SW480 (cell line): Measurements from ENCODE around the gene SIAE.

Experiments
- DNase-seq: peaks from one replicate; pipeline ENCODE4 v3.0.0-alpha.2; 2016; ENCODE audit warnings: low spot score

SIAE gene

DNA sequence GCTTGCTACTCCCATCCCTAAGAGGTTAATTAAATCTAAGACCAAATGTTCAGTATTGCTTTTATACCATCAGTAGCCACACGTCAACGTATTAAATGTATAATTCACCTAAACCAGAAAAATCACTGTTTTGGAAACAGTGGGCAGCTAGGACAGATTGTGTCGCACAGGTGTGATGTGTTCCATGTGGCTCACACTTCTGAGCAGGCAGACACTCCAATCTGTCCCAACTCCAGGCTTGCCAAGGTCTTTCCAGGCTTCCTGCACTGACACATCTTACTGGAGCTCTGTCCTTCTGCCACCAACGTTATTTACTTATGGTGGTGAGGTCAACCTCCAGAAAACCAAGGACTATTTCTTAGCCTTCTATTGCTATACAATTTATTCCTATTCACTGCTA lies 11.4 kb downstream of the SIAE start:
- no peak for DNase-seq

DNA sequence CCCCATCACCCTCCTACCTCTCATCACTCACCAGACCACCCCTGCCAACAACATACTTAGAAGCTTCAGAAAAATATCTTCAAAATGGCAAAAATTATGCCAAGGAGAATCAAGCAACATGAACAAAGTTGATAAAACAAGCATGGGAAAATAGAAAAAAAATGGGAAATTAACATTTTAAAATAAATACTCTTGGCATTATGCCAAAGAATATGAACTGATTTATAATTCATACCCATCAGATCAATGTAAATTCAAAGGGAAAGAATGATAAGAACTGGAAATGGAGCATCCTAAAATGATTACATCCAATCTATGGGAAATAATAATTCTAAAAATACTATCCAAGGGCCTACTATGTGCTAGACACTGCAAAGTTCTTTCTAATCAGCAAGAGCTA lies 12.0 kb downstream of the SIAE start:
- no peak for DNase-seq

DNA sequence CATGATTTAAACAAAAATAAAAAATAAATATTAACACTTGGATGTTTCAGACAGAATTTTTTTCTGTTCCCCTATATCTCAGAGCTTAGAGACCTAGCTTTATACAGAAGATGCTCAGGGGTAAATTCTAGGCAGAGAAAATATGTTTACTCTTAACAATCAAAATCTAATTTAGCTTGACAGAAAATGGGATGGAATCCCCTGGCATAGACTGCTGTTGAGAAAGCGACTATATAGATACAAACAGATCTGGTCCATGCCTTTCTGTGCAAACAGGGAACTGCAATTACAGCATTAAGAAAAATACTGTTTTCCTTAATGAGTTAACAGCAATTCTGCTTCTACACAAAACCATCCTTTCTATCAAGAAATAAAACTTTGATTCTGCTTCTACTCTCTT lies 14.6 kb downstream of the SIAE start:
- DNase-seq, result no peak

DNA sequence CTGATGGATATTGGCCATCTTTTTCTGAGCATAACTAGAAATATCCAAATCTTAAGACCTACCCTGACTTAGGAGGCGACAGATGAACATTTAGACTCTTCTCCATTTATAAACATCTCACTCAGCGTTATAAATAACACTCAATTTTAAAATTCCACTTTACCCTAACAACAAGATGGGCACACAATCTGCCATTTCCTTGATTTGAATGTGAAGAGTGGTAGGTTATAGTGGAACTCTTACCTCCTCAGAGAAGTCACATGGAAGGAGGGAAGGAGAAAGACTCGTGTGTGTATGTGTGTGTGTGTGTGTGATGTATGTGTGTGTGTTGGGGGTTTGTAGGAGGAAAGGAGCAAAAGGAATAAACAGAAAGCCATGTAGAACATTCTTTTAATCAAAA lies 15.0 kb downstream of the SIAE start:
- DNase-seq, result no peak

DNA sequence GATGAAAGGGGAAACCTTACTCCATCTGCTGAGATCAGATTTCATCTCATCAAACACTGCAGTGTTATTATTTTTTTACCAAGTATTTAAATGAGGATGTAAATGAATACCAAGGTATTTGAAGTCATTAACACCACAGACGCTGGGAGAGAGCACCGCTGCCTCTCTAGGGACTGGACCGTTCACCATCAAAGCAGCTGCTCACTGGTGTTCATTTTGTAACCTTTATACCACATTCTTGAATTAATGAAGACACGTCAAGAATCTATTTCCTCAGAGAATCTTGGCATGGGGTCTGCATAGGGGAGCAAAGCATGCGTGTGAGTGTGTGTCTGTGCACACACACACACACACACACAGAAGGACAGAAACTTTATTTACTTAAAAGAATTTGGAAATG lies 15.6 kb downstream of the SIAE start:
- DNase-seq, result no peak

DNA sequence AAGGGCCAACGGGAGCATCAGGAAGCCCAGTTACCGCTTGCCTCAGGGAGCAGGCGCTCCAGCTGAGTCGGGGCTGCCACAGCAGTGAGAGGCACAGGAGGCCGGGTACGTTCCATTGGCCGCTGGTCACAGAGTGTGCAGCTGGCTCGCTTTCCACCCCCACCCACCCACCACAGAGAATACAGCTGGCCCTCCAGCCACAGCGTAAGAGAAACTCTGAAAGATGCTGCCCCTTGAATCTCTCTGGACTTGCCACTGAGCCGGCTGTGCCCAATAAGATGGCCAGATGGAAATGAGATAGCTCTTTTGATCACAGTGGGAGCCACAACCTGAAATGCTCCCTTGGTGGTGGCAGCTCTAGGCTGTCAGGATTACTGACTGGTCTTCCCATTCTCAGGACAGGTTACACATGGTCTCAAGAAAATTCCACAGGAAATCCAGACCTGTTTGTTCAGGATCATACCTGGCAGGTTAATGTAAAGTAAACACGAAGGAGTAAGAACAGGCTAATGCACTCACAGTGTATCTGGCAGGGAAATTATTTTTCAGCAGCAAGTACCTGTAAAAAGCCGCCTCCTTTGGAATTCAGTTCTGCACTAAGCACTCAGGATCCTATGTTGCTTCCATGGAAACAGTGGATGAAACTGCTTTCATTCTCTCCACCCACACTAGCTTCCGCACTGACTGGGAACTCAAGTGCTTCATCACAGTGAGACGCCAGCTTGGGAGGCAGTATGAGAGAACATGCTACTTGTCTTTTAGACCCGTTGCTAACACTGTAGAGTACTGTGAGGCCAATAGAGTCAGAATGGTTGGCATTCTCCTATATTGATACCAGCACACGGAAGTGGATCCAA lies 16.5 kb downstream of the SIAE start:
- DNase-seq, result no peak

DNA sequence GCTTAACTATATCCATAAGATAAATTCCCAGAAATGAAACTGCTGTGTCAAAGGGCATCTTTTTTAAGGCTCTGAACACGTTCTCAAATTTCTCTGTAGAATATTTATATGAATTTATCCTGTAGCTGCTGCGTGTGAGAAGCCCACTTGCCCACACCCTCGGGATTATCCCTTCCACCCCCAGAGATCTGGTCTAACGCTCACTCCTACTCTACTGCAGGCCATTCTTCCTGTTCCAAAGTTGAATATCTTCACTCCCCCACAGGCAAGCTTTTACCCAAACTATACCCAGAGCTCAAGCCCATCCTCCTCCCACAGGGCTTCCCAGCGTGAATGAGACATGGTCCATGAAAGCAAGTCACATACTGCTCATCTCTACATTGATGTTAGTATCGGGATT lies 24.9 kb downstream of the SIAE start:
- DNase-seq, result no peak

DNA sequence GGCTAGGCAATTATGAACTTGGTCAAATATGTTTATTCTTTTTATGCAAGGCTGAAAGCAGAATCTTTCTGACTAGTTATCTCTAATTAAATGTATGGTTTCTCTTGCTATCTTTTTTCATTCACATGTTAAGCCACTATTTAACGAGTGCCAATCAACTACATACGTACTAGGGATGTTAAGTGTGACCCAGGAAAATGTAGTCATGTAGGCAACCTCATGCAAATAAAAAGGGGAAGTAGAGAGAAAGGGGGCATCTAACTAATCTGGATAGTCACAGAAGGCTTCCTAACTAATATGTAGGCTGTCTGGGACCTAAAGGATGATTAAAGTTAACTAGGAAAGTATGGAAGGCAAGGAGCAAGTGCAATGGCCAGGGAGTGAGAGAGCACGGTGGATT lies 27.4 kb downstream of the SIAE start:
- no peak for DNase-seq

DNA sequence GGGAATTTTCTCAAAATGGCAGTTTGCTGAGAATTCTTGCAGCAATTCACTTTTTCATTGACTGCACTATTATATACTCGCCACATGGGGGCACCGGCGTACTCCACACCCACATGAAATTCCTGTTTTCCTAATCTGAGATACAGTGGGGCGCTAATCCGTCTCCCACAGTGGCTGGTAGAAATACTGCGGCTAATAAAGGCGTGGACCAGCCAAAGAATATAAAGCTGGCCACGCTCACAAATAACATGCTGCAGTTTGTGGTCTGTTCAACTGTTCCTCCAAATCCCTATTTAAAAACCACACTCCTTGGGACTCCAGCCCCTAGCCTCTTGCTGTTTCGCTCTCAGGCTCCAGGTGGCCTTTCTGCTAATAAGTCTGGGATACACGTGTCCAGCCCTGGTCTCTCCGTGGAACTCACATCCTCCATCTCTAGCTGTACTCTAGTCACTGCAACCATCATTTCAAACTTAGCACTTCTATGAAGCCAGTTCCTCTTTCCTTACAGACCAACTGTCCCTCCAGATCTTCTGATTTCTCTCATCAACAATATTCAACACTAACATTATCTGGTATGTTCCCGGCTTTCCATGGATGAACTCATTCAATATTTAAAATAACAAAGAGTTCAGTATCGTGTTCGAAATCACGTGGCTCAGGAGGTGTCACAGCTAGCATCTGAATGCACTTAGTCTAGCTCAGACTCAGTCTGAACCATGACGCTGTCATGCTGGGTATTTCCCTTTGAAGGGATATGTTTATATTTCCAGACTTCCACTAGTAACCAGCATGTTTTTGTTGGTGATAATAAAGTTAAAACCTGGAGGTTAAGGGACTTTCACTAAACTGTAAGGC lies 28.9 kb downstream of the SIAE start:
- DNase-seq, result peak; percentile 71

DNA sequence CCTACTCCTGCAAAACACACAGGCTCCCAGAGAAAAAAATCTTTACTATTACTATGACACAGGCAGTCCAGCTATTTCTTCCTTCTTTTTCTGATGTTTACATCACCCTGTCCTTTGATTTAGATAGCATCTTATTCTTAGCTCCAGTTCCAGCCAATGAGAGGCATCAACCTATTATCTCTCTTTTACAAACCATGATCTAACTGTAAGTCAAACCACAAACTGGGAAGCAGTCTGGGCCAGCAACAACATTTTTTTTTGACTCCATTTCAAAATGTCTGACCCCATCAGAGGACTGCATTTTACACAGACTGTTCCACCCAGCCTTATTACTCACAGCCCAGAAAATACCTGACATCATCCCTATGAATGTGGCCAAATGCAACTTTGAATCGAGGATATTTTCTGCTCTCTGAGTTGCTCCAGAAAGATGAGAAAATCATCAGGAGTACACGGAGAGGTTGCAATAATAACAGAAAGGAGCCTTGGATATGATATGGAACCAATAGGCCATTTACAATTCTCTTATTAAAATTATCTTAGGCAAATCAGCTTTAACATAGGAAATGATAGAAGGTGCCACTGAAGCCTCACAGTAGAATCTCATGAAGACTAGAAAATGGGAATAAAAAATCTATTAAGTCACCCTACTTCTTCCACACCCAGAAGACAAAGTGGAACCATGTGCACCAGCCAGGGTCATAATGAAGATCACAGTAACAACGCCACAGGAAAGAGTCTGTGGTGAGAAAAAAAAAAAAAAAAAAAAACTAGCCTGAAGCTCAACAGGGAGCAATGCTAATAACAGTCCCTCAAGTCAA lies 29.7 kb downstream of the SIAE start:
- no peak for DNase-seq

DNA sequence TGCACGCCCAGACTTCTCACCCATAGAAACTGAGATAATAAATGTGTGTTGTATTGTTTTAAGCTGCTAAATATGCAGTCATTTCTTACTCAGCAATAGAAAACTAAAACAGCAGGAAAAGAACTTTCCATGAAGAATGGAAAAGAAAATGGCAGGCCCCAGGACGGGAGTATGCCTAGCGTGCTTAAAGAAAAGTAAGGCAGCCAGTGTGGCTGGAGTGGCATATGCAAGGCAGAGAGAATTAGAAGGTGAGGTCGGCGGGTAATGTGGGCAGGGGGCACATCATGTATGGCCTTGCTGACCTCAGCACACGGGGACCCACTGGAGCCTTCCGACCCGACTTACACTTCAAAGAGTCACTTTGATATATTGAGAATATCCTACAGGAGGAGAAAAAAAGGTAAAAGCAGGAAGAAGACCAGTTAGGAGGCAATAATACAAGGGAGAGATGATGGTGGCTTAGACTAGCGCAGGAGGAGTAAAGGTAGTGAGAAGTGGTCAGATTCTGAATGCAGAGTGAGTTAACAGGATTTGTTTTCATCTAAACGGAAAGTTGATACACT lies 30.4 kb downstream of the SIAE start:
- DNase-seq, result no peak

DNA sequence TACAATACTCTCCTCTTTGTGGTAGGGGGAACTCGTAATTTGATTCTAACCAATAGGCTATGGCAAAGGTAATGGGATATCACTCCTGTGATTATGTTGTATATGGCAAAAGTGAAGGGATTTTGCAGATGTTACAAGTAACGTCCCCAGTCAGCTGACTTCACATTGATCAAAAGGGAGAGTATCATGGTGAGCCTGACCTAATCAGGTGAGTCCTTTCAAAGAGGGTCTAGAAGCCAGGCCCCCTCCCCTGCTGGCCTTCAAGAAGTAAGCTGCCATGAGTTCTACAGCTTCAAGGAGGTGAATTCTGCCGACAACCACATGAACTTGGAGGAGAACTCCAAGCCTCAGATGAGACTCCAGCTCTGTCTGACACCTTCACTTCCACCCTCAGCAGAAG lies 30.9 kb downstream of the SIAE start:
- no peak for DNase-seq

DNA sequence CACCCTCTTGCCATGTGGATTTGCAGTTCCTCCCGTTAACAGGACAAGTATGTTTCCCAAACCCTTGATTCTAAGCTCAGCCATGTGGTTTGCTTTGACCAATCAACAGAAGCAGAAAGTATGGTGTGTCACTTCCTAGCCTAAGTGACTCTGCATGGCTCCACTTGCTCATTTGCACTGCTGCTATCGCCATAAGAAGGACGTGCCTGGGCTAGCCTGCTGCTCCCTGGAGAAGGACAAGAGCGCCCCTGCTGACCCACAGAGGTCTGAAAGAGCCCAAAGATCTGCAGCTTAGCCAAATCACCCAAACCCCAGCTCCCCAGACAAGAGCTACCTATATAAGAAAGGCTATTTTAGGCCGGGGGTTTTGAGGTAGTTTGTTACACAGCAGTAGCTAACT lies 32.9 kb downstream of the SIAE start:
- no peak for DNase-seq

DNA sequence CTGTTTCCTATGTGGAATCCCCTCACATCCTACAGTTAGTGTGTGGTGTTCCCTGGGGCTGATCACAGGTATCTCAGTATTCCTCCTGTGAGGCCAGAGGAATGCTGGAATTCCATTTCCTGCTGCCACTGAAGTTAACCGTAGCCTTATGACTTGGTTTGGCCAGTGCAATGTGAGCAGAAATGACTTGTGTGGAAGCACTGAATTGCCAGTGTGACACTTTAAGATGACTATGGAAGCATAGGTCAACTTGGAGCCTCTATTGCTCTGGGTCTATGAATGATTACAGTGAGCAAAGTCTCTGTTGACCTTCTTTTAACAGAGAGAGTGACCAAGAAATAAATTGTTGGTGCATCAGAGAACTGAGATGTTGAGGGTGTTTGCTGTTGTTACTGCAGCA lies 34.4 kb downstream of the SIAE start:
- no peak for DNase-seq

DNA sequence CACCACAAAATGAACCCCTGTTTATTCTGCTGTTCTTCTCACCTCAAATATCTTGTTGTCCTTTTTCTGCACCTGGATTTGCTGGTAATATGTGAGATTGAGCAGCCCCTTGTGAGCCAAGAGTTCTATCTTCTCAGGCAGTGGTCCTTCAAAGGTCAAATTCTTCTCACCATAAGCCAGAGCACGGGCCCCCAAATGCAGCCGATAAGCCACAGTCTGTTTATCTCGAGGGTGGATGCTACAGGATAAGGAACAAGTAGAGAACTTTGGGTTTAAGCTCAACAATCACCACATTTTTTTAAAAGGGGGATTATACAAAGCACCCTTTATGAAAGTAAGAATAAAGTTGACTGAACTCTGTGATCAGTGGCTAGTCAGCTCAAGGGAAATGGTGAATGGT lies 35.0 kb downstream of the SIAE start:
- no peak for DNase-seq

DNA sequence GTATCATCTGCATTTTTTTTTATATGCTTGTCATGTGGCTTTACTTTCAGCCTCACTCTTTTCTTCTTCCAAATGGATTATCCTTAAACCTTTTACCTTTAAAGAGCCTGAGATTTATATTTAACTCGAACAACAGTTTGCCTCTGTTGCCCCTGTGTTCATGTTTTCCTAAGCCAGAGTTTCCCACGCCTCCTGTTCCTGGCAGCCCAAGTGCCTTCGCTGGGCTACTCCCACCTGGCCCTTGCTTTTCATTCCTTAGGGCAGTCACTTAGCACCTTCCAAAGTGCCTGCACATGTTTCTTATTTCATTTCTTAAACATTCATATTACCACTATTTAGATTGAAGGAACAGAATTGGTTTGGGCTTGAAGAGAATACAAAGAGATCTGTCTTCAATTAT lies 37.6 kb downstream of the SIAE start:
- DNase-seq, result no peak

DNA sequence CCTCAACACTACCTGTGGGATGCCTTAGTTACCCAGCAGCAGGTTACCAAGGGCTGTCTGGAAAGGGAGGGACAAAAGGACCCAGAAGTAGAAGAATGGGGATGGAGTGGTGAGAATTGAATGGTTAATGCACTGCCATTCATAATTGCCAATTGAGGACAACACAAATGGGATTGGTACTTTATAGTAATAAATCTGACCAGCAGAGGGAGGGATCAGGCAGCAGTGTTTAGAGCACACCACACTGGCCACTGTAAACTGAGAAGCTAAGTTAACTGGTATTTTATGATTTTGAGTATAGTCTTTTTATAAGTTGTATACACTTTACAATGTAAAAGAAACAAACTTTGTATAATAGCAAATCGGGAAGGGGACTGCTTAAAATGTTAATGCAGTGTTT lies 40.2 kb downstream of the SIAE start:
- DNase-seq, result peak; percentile 7

DNA sequence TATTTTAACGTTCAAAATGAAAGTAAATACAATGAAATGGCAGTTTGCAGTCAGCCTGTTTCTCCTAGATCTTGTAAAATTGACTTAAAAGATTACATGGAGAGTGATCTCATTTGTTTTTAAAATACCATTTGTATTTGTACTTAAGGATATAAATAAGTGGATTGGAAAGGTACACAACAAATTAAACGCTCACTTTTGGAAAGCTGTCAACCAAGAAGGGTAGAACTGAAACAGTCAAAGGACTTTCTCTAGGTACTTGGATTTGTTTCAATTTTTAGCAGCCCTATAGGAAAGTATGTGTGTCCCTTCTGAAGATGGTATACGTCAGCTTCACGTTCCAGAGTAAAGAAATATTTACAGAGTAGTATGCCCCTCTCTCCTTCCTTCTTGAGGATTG lies 43.6 kb downstream of the SIAE start:
- no peak for DNase-seq

DNA sequence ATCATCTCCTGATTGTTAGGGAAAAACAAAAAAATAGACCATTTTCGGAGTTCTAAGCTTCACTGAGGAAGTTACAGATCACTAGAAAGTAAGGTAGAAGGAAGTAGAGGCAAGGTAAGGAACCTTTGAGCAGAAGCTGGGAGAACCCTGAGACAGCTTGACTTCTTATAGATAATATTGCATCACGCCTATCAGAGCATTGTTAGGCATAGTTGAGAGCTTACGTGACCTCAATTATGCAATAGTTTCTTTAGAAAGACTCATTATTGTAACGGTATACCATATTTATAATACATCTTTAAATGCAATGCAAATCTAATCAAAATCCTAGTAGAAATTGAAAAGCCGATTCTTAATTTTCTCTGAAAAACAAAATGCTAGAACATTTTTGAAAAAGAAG lies 46.0 kb downstream of the SIAE start:
- DNase-seq, result no peak

DNA sequence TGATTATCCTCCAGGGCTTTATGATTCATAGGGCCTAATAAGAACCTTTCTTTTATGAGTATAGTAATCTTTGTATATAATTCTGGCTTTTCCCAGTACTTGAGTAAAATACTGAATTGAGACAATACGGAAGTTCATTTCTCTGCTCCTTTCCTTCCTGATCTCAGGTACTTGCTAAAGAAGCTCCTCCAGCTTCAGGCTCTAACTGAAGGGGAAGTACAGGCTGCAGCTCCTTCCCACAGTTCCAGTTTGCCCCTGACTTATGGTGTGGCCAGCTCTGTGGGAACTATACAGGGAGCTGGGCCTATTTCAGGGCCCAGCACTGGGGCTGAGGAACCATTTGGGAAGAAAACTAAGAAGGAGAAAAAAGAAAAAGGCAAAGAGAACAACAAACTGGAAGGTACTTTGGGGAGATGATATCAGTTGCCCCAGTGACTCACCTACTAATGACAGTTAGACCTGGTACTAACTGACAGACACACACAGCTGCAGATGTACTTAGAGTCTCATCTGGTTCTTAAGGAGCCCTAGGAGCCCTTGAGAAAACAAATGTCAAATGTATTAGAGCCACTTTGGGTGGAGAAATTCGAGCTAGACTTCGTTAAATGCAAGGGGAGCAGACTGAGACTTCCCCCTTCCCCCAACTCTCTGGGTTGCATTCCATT lies 47.9 kb downstream of the SIAE start:
- no peak for DNase-seq

DNA sequence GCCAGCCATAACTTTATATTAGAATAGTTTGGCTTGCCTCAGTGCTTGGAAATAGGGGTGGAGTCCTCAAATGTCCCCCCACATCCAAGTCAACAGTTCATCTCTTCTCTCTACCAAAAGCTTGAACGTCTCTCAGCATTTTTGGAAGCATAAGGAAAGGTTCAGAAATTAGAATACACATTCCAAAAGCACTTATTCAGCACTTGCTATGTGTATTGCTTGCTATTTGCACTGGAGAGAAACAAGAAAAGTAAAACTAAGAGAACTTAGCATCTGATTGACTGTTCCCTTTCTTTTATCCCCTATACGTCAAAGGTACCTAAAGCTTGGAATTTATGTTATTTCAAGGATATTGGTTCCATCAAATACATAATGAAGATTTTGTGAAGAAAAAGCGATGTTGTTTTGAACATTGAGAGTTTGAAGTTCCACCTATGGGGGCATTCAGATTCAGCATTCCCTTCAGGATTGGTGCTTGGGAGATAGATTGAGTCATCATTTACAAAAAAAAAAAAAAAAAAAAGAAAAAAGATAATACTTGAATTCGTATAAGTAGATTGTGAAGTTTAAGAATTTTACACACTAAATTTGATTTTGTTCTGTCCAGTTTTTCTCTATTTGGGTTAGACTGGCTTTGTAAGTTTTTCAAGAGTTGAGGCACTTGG lies 49.5 kb downstream of the SIAE start:
- DNase-seq, result no peak
